HG03135 (cell line): Measurements from ENCODE around the gene VEPH1.

Experiments used
- ATAC-seq: cut with Tn5 transposase; IDR thresholded peaks from one replicate; pipeline ENCODE4 v1.9.1; 2021; ENCODE audit warnings: mild to moderate bottlenecking, moderate library complexity; ENCODE audit not compliant: unreplicated experiment

Gene VEPH1

GRCh38 chr3:157502916-157503595, at the start of gene VEPH1:
Gene VEPH1 (minus strand): TSS chr3:157503416. CDS start chr3:157495349, 8,067 bp downstream.
- no peak for ATAC-seq

GRCh38 chr3:157551961-157552360, 48.7 kb upstream of the VEPH1 start:
- ATAC-seq: no peak

GRCh38 chr3:157549498-157549897, 46.3 kb upstream of the VEPH1 start:
- ATAC-seq: no peak

- ATAC-seq: no peak
Measured at GRCh38 chr3:157544501-157545130, 41.4 kb upstream of the VEPH1 start.

- ATAC-seq: no peak
Measured at GRCh38 chr3:157543501-157544035, 40.4 kb upstream of the VEPH1 start.

- ATAC-seq: no peak
Measured at GRCh38 chr3:157542711-157543500, 39.7 kb upstream of the VEPH1 start.

- ATAC-seq: no peak
Measured at GRCh38 chr3:157541506-157542236, 38.5 kb upstream of the VEPH1 start.

- no peak for ATAC-seq
Measured at GRCh38 chr3:157540656-157541055, 37.4 kb upstream of the VEPH1 start.

GRCh38 chr3:157535667-157536066, 32.5 kb upstream of the VEPH1 start:
- no peak for ATAC-seq

GRCh38 chr3:157534725-157535161, 31.5 kb upstream of the VEPH1 start:
- ATAC-seq: no peak

- no peak for ATAC-seq
Measured at GRCh38 chr3:157533298-157534070, 30.3 kb upstream of the VEPH1 start.

GRCh38 chr3:157532529-157533297, 29.5 kb upstream of the VEPH1 start:
- peak; percentile 88 for ATAC-seq

GRCh38 chr3:157531771-157532170, 28.6 kb upstream of the VEPH1 start:
- no peak for ATAC-seq

- no peak for ATAC-seq
Measured at GRCh38 chr3:157531301-157531660, 28.1 kb upstream of the VEPH1 start.

GRCh38 chr3:157530637-157531300, 27.6 kb upstream of the VEPH1 start:
- ATAC-seq: no peak

- no peak for ATAC-seq
Measured at GRCh38 chr3:157529751-157530150, 26.5 kb upstream of the VEPH1 start.

- no peak for ATAC-seq
Measured at GRCh38 chr3:157529085-157529484, 25.9 kb upstream of the VEPH1 start.

GRCh38 chr3:157527131-157527881, 24.1 kb upstream of the VEPH1 start:
- ATAC-seq: no peak
